ENCODE measurements around the gene FXYD4. TPM values are rescaled to one million over a fixed set of nuclear protein-coding genes. Genes with fewer than 3 reads are reported as not detected.

The FXYD4 gene
- total RNA-seq, 2 experiments from 2014 or later, result not detected

DNA sequence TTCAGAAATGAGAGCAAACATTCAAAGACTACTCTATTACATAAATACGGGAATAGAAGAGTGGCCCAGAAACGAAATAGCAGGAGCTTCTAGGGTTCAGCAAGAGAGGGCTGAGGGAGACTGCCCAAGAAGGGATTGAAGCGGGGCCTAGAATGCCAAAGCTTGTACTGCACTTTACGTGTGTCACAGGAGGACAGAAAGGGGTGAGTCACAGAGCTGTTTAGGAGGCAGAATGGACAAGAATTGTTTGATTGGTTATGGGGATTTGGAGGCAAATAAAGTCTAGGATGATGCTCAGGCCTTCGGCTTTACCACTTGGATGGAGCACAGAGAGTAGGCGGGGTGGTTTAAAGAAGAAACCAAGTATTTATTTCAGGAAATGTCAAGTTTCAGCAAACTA is 11.3 kb upstream of the FXYD4 start:
- CTCF ChIA-PET (ENCODE audit: unreplicated experiment), result no interaction called here
- DNase-seq (ENCODE audit: low spot score), result no peak
- no peak overlapping the region for H3K4me2 ChIP-seq (ENCODE audit: low read length)
- intact Hi-C loops (cut with micrococcal nuclease; ENCODE audit: unreplicated experiment), result no loop called here
- POLR2A ChIA-PET, result no interaction called here
- no peaks in the 10 kb centered on the region for H3K9me3 ChIP-seq (ENCODE audit: low read length)
- H3K27ac ChIP-seq (ENCODE audit: low read depth, low read length, poor library complexity, severe bottlenecking), result no peak overlapping the region
- TF ChIP-seq, protein P1, sequence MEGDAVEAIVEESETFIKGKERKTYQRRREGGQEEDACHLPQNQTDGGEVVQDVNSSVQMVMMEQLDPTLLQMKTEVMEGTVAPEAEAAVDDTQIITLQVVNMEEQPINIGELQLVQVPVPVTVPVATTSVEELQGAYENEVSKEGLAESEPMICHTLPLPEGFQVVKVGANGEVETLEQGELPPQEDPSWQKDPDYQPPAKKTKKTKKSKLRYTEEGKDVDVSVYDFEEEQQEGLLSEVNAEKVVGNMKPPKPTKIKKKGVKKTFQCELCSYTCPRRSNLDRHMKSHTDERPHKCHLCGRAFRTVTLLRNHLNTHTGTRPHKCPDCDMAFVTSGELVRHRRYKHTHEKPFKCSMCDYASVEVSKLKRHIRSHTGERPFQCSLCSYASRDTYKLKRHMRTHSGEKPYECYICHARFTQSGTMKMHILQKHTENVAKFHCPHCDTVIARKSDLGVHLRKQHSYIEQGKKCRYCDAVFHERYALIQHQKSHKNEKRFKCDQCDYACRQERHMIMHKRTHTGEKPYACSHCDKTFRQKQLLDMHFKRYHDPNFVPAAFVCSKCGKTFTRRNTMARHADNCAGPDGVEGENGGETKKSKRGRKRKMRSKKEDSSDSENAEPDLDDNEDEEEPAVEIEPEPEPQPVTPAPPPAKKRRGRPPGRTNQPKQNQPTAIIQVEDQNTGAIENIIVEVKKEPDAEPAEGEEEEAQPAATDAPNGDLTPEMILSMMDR (conservative IDR thresholded peaks at IDR 0.05; ENCODE audit: low read length), result no peak
- TF ChIP-seq EZH2phosphoT487 (IDR thresholded peaks at IDR 0.05; ENCODE audit: borderline replicate concordance, low read depth, low read length), result no peak
- no peak overlapping the region for H3K4me3 ChIP-seq (ENCODE audit: low read depth, low read length, poor library complexity, severe bottlenecking)
- H3K9me2 ChIP-seq (ENCODE audit: insufficient read depth, low read length), result no peaks in the 10 kb centered on the region
- H2AFZ ChIP-seq (ENCODE audit: low read length), result no peak overlapping the region
- H3K36me3 ChIP-seq (ENCODE audit: insufficient read depth, low read length), result no peaks in the 10 kb centered on the region
- H3K4me1 ChIP-seq (ENCODE audit: insufficient read depth, low read length, poor library complexity, severe bottlenecking), result no peaks in the 10 kb centered on the region
- no peaks in the 10 kb centered on the region for H3K79me2 ChIP-seq (ENCODE audit: insufficient read depth, low read depth, low read length)
- no peaks in the 10 kb centered on the region for H4K20me1 ChIP-seq (ENCODE audit: insufficient read depth, low read length)
- no TSS peak for BruUV-seq (replicated peaks)

DNA sequence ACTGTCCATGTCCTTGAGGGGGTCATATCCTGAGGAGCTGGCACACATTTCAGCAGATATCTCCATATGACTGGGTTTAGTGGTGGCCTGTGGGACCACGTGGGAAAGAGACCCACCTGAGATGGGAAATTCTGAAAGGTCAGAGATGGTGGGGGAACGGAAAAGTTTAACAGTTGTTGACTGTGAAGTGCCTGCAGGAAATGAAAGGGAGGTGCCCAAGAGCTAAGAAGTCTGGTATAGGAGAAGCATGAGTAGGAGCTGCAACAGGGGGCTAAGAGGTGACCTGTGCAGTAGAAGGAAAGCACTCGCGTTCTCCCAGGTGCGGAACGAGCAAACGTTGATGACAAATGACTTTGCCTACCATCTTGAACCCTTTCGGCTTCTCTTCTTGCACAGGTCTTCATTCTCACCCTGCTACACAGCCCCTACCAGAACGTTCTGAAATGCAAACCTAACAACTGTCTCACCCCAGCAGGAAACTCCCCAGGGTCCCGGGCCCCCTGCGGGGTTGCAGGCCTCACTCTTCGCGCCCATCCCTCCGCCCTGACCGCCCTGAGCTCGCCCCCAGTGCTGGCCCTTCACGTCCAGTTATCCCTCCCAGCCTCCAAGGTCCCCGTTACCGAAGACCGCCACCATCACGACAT is 9.8 kb upstream of the FXYD4 start:
- POLR2A ChIA-PET, result interaction anchor here (0.5 kb wide), 2 partner anchors 24 to 87 kb away, joined by 3 to 5 read pairs; no protein-coding TSS in a partner anchor
- Histone ChIP-seq H4K20me1 (ENCODE audit: insufficient read depth, low read length) (no peaks in the 10 kb centered on the region), H3K36me3 (ENCODE audit: insufficient read depth, low read length) (no peaks in the 10 kb centered on the region), H3K9me2 (ENCODE audit: insufficient read depth, low read length) (no peaks in the 10 kb centered on the region), H2AFZ (ENCODE audit: low read length) (no peak overlapping the region), H3K27ac (ENCODE audit: low read depth, low read length, poor library complexity, severe bottlenecking) (no peak overlapping the region), H3K4me2 (ENCODE audit: low read length) (no peak overlapping the region), H3K9me3 (ENCODE audit: low read length) (no peaks in the 10 kb centered on the region), H3K79me2 (ENCODE audit: insufficient read depth, low read depth, low read length) (no peaks in the 10 kb centered on the region), H3K4me3 (ENCODE audit: low read depth, low read length, poor library complexity, severe bottlenecking) (no peak overlapping the region), H3K4me1 (ENCODE audit: insufficient read depth, low read length, poor library complexity, severe bottlenecking) (no peaks in the 10 kb centered on the region)
- BruUV-seq (replicated peaks), result no TSS peak
- intact Hi-C loops (cut with micrococcal nuclease; ENCODE audit: unreplicated experiment), result no loop called here
- CTCF ChIA-PET (ENCODE audit: unreplicated experiment), result no interaction called here
- no peak for TF ChIP-seq EZH2phosphoT487 (IDR thresholded peaks at IDR 0.05; ENCODE audit: borderline replicate concordance, low read depth, low read length)
- TF ChIP-seq, protein P1 (conservative IDR thresholded peaks at IDR 0.05; ENCODE audit: low read length), result no peak
- DNase-seq (ENCODE audit: low spot score), result no peak

DNA sequence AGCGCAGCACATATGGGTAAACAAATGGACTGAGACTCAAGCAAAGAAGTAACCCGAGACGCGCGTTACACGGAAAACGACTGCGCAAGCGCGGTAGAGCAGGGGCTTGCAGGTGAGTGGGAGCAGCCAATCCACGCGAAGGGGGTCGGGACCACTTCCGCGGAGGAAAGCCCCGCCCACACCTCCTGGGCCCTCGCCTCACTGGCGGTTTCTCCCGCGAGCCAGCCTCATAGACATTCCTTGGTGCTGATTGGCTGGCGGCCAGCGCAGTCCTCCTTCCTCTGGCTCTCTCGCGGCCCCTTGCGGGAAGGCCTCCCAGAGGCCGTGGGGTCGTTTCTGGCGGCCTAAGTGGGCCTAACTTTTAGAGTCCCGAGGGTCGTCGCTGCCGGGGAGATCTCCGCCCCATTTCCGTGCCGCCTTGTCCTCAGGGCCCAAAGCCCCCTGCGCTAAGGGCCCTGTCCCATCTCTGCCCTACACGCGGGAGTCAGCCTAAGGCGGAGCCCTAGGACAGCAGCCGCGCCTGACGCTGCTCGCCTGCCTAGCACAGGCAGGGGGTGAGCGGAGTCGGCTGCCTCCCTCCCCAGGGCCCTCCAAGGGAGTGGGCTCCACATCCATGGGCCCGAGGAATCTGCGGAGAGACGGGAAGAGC is 9.1 kb upstream of the FXYD4 start:
- Histone ChIP-seq H2AFZ (ENCODE audit: low read length) (no peak overlapping the region), H3K4me2 (ENCODE audit: low read length) (no peak overlapping the region), H3K4me3 (ENCODE audit: low read depth, low read length, poor library complexity, severe bottlenecking) (no peak overlapping the region), H3K9me3 (ENCODE audit: low read length) (no peaks in the 10 kb centered on the region), H4K20me1 (ENCODE audit: insufficient read depth, low read length) (no peaks in the 10 kb centered on the region), H3K9me2 (ENCODE audit: insufficient read depth, low read length) (no peaks in the 10 kb centered on the region), H3K4me1 (ENCODE audit: insufficient read depth, low read length, poor library complexity, severe bottlenecking) (no peaks in the 10 kb centered on the region), H3K27ac (ENCODE audit: low read depth, low read length, poor library complexity, severe bottlenecking) (no peak overlapping the region), H3K79me2 (ENCODE audit: insufficient read depth, low read depth, low read length) (no peaks in the 10 kb centered on the region), H3K36me3 (ENCODE audit: insufficient read depth, low read length) (no peaks in the 10 kb centered on the region)
- intact Hi-C loops (cut with micrococcal nuclease; ENCODE audit: unreplicated experiment), result no loop called here
- no peak for TF ChIP-seq EZH2phosphoT487 (IDR thresholded peaks at IDR 0.05; ENCODE audit: borderline replicate concordance, low read depth, low read length)
- TF ChIP-seq, protein P1 (conservative IDR thresholded peaks at IDR 0.05; ENCODE audit: low read length), result no peak
- no peak for DNase-seq (ENCODE audit: low spot score)
- CTCF ChIA-PET (ENCODE audit: unreplicated experiment), result no interaction called here
- POLR2A ChIA-PET, result interaction anchor here (0.5 kb wide), 1 partner anchor 24 kb away, joined by 3 read pairs; no protein-coding TSS in a partner anchor
- no TSS peak for BruUV-seq (replicated peaks)

All from OCI-LY7 (cell line).